HUES64 (cell line): Measurements from ENCODE around the gene BEX5.
"Not testable (repeated sequence)": the region's sequence is repeated elsewhere in the genome, so short reads cannot be mapped to it uniquely, and the experiment has no call there.

ENCODE experiments used
- H3K27ac ChIP-seq: 2 replicates; pipeline ENCODE4 v1.7.0; 2013; ENCODE audit warnings: low read depth, low read length, inconsistent platforms
- H3K27me3 ChIP-seq: 2 replicates; pipeline ENCODE4 v1.6.1; 2013; ENCODE audit warnings: mild to moderate bottlenecking, low read length; ENCODE audit not compliant: insufficient read depth
- H3K36me3 ChIP-seq: 2 replicates; pipeline ENCODE4 v1.6.1; 2013; ENCODE audit warnings: mild to moderate bottlenecking, low read length; ENCODE audit not compliant: insufficient read depth
- H3K4me1 ChIP-seq: 2 replicates; pipeline ENCODE4 v1.6.1; 2013; ENCODE audit warnings: mild to moderate bottlenecking, low read length, moderate library complexity; ENCODE audit not compliant: insufficient read depth
- H3K4me3 ChIP-seq: 2 replicates; pipeline ENCODE4 v1.5.1; 2013; ENCODE audit warnings: mild to moderate bottlenecking, low read length, moderate library complexity
- H3K9ac ChIP-seq: 2 replicates; pipeline ENCODE4 v1.6.1; 2013; ENCODE audit warnings: mild to moderate bottlenecking, low read depth, low read length
- H3K9me3 ChIP-seq: 2 replicates; pipeline ENCODE4 v1.6.1; 2013; ENCODE audit warnings: low read depth, low read length; ENCODE audit not compliant: insufficient read depth
- WGBS: fragments of 150-250, 120-280 bp; methylation state at CpG from one replicate; pipeline ENCODE4 v1.1.7; 2013; ENCODE audit warnings: missing lambda C conversion rate; 5-methylcytosine and 5-hydroxymethylcytosine counted together

The BEX5 gene

DNA sequence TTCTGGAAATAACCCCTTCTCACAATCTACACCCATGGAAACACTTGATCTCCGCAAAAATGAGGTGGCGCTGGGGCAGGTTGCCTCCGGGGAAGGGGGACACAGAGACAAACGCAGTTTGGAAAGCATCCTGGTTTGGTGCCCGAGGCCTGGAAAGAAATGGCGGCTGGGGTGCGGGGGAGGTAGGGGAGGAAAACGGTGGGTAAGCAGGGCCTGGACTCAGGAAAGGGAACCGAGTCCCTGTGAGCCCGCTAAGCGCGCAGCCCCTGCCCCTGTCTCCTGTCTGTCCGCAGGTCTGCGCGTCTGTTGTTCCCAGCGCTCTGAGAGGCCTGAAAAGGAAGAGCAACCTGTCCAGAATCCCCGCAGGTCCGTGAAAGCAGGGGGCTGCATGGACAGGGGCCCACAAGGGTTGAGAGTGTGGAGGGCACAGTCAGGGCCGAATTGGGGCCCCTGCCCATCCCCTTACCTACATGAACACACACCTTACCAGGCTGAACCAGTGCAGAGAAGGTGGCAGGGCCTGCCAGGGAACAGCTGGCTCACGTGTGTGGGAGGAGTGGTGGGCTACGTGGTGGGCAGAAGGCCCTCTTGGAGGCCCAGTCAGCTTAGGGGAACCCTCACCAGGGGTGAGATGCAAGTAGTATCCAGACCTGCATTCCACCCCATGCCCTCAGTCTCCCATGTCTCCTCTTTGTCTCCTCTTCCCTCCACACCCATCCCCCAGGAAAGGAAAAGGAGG lies 29.5 kb downstream of the BEX5 start:
- not testable (repeated sequence) for H3K9ac ChIP-seq, H3K27ac ChIP-seq, H3K36me3 ChIP-seq, H3K9me3 ChIP-seq, H3K4me1 ChIP-seq
- H3K27me3 ChIP-seq, result peaks cover 25% of the 10 kb centered on the region
- WGBS, result 43% methylated on average over 18 of the region's 21 CpGs
- H3K4me3 ChIP-seq, result peak overlapping the region; percentile 55

DNA sequence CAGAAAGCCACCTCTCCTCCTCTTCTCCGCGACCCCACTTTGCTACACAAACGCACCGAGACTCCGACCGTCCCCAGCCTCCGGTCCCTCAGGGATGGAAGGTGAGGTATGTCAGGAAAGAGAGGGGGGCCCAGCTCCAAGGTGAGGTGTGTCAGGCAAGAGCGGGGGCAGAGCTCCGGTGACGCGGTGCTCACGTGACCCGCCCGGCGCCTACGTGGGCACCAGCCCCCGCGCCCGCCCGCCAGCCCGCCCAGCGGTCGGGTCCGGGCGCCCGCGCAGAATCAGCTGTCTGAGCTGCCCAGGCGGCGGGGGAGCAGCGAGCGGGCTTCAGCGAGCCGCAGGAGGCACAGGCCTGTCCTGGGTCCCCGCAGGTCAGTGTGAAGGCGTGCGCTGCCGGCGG lies 30.3 kb downstream of the BEX5 start, which contains the start of gene TCEAL2:
Gene TCEAL2 (plus strand): TSS at position 244 of the 400 bp plus-strand sequence. CDS start 1,152 bp downstream, outside the sequence.
- H3K4me1 ChIP-seq, H3K27ac ChIP-seq, H3K36me3 ChIP-seq, H3K9ac ChIP-seq, H3K9me3 ChIP-seq: not testable (repeated sequence)
- peaks cover 25% of the 10 kb centered on the region for H3K27me3 ChIP-seq
- under 1% methylated on average over 21 of the region's 38 CpGs for WGBS
- H3K4me3 ChIP-seq, result peak within 1 kb of the TSS; percentile 59

DNA sequence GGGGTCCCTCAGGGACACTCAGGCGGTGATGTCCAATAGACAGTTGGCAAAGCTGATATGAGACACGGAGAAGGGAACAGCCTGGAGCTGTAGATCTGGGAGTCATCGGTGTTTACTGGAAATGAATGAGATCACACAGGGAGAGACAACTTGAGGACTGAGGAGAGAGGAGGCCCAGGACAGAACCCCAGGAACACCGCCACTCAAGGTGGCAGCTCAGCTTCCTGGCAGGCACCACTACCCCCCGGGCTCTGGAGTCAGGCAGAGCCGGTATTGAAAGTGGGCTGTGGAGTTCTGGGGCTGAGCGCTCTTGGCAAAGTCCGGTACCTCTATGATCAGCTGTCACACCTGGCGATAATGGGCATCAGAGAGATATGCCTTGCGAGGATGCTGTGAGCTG lies 30.8 kb downstream of the BEX5 start:
- H3K27ac ChIP-seq, H3K4me1 ChIP-seq, H3K9ac ChIP-seq, H3K9me3 ChIP-seq, H3K36me3 ChIP-seq: not testable (repeated sequence)
- 27% methylated on average over 8 of the region's 10 CpGs for WGBS
- Histone ChIP-seq H3K27me3 (peaks cover 25% of the 10 kb centered on the region), H3K4me3 (peak overlapping the region; percentile 59)

DNA sequence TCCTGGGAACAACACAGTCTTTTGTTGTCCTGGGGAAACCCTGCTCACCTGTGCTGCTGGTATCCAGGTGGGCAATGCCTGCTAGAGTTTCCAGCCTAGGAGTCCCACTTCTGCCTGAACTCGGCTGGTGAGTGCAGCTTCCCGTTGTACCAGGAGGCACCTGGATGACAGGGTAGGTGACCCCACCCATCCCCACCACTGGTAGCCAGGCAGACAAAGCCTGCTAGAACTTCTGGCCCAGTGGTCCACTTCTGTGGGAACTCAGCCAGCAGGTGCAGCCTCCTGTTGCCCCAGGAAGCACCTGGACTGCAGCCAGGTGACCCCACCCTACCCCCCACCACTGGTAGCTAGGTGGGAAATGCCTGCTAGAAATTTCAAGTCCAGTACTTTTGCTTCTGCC lies 40.0 kb downstream of the BEX5 start:
- H3K36me3 ChIP-seq, result no peaks in the 10 kb centered on the region
- no peak overlapping the region for H3K9ac ChIP-seq
- H3K4me3 ChIP-seq, result no peak overlapping the region
- no peaks in the 10 kb centered on the region for H3K27me3 ChIP-seq
- no peaks in the 10 kb centered on the region for H3K4me1 ChIP-seq
- WGBS, result 90% methylated on average over 2 of the region's 2 CpGs
- peaks cover 10% of the 10 kb centered on the region; the same call in 1 of the 2 replicates for H3K9me3 ChIP-seq
- no peak overlapping the region for H3K27ac ChIP-seq

DNA sequence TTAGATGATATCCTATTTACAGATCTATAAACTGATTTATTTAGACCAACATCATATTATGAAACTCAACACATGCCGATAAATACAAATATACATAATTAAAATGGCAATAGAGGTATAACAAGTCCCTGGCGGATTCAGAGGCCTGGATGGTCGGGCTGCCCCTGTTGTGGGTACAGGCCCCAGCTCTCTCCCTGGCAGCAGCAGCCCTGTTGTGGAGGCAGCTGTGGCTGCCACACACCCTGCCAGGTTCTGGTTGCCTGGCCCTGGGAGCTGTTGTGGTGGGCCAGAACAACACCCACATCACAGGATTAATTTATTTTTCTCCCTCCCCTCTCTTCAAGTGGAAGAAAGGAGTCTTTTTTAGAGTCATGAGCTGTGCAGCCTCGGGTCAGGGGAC lies 42.4 kb downstream of the BEX5 start:
- 72% methylated on average over 3 of the region's 4 CpGs for WGBS
- peaks cover 10% of the 10 kb centered on the region; the same call in 1 of the 2 replicates for H3K9me3 ChIP-seq

More for the DNA sequence above, 42.4 kb downstream of the BEX5 start:
- H3K4me1 ChIP-seq, result no peaks in the 10 kb centered on the region
- H3K36me3 ChIP-seq, result no peaks in the 10 kb centered on the region
- no peaks in the 10 kb centered on the region for H3K27me3 ChIP-seq
- H3K4me3 ChIP-seq, result no peak overlapping the region
- H3K27ac ChIP-seq, result no peak overlapping the region
- no peak overlapping the region for H3K9ac ChIP-seq
